ENCODE measurements around the gene LRRC40. TPM values are rescaled to one million over a fixed set of nuclear protein-coding genes. Genes with fewer than 3 reads are reported as not detected.
"Not testable (repeated sequence)": the region's sequence is repeated elsewhere in the genome, so short reads cannot be mapped to it uniquely, and the experiment has no call there.

Gene LRRC40
- total RNA-seq, 1 donor from 2014 or later: 10.5 TPM

- intact Hi-C loops (cut with DNase I): no loop called here
- H3K36me3 ChIP-seq: no peaks in the 10 kb centered on the region
- H3K4me3 ChIP-seq: no peak overlapping the region
- ATAC-seq (no peak), DNase-seq (no peak)
- no peaks in the 10 kb centered on the region for H3K9me3 ChIP-seq
- H3K4me1 ChIP-seq: peaks cover 24% of the 10 kb centered on the region
- TF ChIP-seq, protein P1, sequence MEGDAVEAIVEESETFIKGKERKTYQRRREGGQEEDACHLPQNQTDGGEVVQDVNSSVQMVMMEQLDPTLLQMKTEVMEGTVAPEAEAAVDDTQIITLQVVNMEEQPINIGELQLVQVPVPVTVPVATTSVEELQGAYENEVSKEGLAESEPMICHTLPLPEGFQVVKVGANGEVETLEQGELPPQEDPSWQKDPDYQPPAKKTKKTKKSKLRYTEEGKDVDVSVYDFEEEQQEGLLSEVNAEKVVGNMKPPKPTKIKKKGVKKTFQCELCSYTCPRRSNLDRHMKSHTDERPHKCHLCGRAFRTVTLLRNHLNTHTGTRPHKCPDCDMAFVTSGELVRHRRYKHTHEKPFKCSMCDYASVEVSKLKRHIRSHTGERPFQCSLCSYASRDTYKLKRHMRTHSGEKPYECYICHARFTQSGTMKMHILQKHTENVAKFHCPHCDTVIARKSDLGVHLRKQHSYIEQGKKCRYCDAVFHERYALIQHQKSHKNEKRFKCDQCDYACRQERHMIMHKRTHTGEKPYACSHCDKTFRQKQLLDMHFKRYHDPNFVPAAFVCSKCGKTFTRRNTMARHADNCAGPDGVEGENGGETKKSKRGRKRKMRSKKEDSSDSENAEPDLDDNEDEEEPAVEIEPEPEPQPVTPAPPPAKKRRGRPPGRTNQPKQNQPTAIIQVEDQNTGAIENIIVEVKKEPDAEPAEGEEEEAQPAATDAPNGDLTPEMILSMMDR (IDR thresholded peaks at IDR 0.05): no peak
- no peak overlapping the region for H3K27ac ChIP-seq
- no peaks in the 10 kb centered on the region for H3K27me3 ChIP-seq (ENCODE audit: low read depth)
Observed at GRCh38 chr1:70202173-70202758, 3.1 kb downstream of the LRRC40 start.

DNA sequence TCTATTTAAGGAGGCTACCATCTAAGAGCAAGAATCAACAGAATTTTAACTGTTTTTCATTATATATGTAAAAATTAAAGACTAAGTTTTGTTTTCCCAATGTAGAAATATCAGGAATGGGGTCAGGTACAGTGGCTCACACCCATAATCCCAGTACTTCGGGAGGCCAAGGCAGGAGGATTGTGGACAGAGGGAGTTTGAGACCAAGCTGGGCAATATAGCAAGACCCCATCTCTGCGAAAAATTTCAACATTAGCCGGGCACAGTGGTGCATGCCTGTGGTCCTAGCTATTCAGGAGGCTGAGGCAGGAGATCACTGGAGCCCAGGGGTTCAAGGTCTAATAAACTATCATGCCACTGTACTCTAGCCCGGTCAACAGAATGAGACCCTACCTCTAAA, 5.3 kb downstream of the LRRC40 start:
- Histone ChIP-seq H3K9me3 (no peaks in the 10 kb centered on the region), H3K36me3 (no peaks in the 10 kb centered on the region), H3K27ac (no peak overlapping the region), H3K27me3 (ENCODE audit: low read depth) (no peaks in the 10 kb centered on the region), H3K4me3 (no peak overlapping the region), H3K4me1 (peaks cover 14% of the 10 kb centered on the region)
- TF ChIP-seq, protein P1 (IDR thresholded peaks at IDR 0.05): no peak
- DNase-seq: no peak
- intact Hi-C loops (cut with DNase I): no loop called here
- no peak for ATAC-seq

- TF ChIP-seq, protein P1 (IDR thresholded peaks at IDR 0.05): no peak
- no peaks in the 10 kb centered on the region for H3K4me1 ChIP-seq
- H3K36me3 ChIP-seq: no peaks in the 10 kb centered on the region
- no peaks in the 10 kb centered on the region for H3K9me3 ChIP-seq
- no peak overlapping the region for H3K27ac ChIP-seq
- H3K4me3 ChIP-seq: no peak overlapping the region
- intact Hi-C loops (cut with DNase I): no loop called here
- no peaks in the 10 kb centered on the region for H3K27me3 ChIP-seq (ENCODE audit: low read depth)
- ATAC-seq: no peak
- no peak for DNase-seq
Observed at GRCh38 chr1:70196333-70196732, 9.0 kb downstream of the LRRC40 start.

GRCh38 chr1:70195342-70195741, 10.0 kb downstream of the LRRC40 start:
- no peak overlapping the region for H3K4me3 ChIP-seq
- TF ChIP-seq, protein P1 (IDR thresholded peaks at IDR 0.05): no peak
- no peaks in the 10 kb centered on the region for H3K36me3 ChIP-seq
- no peaks in the 10 kb centered on the region for H3K9me3 ChIP-seq
- H3K4me1 ChIP-seq: no peaks in the 10 kb centered on the region
- no peak for ATAC-seq
- no peaks in the 10 kb centered on the region for H3K27me3 ChIP-seq (ENCODE audit: low read depth)
- DNase-seq: no peak
- no peak overlapping the region for H3K27ac ChIP-seq
- intact Hi-C loops (cut with DNase I): no loop called here

DNA sequence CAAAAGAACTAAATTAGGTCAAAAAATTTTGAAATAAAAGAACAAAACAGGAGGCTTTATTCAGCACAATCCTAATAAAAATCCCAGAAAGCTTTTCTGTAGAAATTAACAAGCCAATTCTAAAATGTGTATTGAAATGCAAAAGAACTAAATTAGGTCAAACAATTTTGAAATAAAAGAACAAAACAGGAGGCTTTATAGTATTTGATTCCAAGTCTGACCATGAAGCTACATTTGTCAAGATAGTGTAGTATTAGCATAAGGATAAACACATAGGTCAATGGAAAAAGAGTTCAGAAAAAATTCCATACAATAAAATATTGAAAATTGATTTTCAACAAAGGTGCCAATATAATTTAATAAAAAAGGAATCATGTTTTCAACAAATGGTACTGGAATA, 10.8 kb downstream of the LRRC40 start:
- Histone ChIP-seq H3K4me1 (no peaks in the 10 kb centered on the region), H3K9me3 (no peaks in the 10 kb centered on the region), H3K4me3 (no peak overlapping the region), H3K36me3 (no peaks in the 10 kb centered on the region), H3K27me3 (ENCODE audit: low read depth) (no peaks in the 10 kb centered on the region), H3K27ac (no peak overlapping the region)
- no peak for ATAC-seq
- intact Hi-C loops (cut with DNase I): no loop called here
- no peak for DNase-seq
- TF ChIP-seq, protein P1 (IDR thresholded peaks at IDR 0.05): no peak

GRCh38 chr1:70192446-70192845, 12.9 kb downstream of the LRRC40 start:
- H3K27ac ChIP-seq; DNase-seq; H3K4me1 ChIP-seq; H3K27me3 ChIP-seq (ENCODE audit: low read depth); H3K9me3 ChIP-seq; intact Hi-C loops (cut with DNase I); H3K4me3 ChIP-seq; ATAC-seq; H3K36me3 ChIP-seq: not testable (repeated sequence)
